ENCODE results near the gene MAP4K5. TPM values are rescaled to one million over a fixed set of nuclear protein-coding genes. Genes with fewer than 3 reads are reported as not detected.

MAP4K5 gene
- total RNA-seq, 4 donors from 2014 or later: 81.5 to 138 (median 107) TPM

DNA sequence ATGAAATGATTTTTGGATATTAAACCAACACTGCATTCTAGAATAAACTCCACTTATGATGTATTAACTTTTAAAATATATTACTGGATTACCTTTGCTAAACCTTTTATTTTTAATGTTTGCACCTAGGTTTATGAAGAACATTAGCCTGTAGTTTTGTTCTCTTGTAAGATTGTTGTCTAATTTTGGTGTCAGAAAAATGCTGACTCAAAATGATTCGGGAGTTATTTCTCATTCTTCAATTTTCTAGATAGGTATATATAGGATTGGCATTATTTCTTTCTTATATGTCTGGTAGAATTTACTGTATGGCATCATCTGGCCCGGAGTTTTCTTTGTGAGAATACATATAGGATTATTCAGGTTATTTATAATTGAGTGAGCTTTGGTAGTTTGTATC, 54.6 kb downstream of the MAP4K5 start:
- no peak for TF ChIP-seq EP300 (IDR thresholded peaks at IDR 0.05)
- TF ChIP-seq, protein P1, sequence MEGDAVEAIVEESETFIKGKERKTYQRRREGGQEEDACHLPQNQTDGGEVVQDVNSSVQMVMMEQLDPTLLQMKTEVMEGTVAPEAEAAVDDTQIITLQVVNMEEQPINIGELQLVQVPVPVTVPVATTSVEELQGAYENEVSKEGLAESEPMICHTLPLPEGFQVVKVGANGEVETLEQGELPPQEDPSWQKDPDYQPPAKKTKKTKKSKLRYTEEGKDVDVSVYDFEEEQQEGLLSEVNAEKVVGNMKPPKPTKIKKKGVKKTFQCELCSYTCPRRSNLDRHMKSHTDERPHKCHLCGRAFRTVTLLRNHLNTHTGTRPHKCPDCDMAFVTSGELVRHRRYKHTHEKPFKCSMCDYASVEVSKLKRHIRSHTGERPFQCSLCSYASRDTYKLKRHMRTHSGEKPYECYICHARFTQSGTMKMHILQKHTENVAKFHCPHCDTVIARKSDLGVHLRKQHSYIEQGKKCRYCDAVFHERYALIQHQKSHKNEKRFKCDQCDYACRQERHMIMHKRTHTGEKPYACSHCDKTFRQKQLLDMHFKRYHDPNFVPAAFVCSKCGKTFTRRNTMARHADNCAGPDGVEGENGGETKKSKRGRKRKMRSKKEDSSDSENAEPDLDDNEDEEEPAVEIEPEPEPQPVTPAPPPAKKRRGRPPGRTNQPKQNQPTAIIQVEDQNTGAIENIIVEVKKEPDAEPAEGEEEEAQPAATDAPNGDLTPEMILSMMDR (IDR thresholded peaks at IDR 0.05): no peak
- no peak for TF ChIP-seq POLR2A (IDR thresholded peaks at IDR 0.05)
- no peak for TF ChIP-seq POLR2AphosphoS5 (IDR thresholded peaks at IDR 0.05)
- no peaks in the 10 kb centered on the region for H3K27me3 ChIP-seq
- no peak overlapping the region for H3K4me3 ChIP-seq
- 95 to 100% methylated on average over 2 of the region's 2 CpGs for WGBS, 2 donors (ENCODE audit: low coverage in 1 of 2)
- peaks cover 0 to 1% (median 0%) of the 10 kb centered on the region in 3 donors for H3K9me3 ChIP-seq
- H3K36me3 ChIP-seq: peaks cover under 1 to 36% of the 10 kb centered on the region in 2 donors
- no peak for ATAC-seq
- no peak overlapping the region for H3K27ac ChIP-seq
- H3K4me1 ChIP-seq: no peaks in the 10 kb centered on the region

- Histone ChIP-seq H3K36me3 (peaks cover 6 to 46% of the 10 kb centered on the region in 2 donors), H3K4me3 (no peak overlapping the region), H3K9me3 (peaks cover 0 to 18% (median 0%) of the 10 kb centered on the region in 3 donors), H3K27me3 (no peaks in the 10 kb centered on the region), H3K4me1 (no peaks in the 10 kb centered on the region), H3K27ac (no peak overlapping the region)
- 83 to 100% methylated on average over 1 of the region's 1 CpG for WGBS, 2 donors (ENCODE audit: low coverage in 1 of 2)
- no peak for ATAC-seq
- no peak for TF ChIP-seq EP300 (IDR thresholded peaks at IDR 0.05)
- no peak for TF ChIP-seq POLR2AphosphoS5 (IDR thresholded peaks at IDR 0.05)
- TF ChIP-seq, protein P1 (IDR thresholded peaks at IDR 0.05): no peak
- TF ChIP-seq POLR2A (IDR thresholded peaks at IDR 0.05): no peak
These were observed 56.2 kb downstream of the MAP4K5 start for GRCh38 chr14:50476134-50476533.

GRCh38 chr14:50475460-50475859, 56.9 kb downstream of the MAP4K5 start:
- Histone ChIP-seq H3K36me3 (peaks cover 6 to 52% of the 10 kb centered on the region in 2 donors), H3K4me3 (no peak overlapping the region)

GRCh38 chr14:50471838-50472465, 60.4 kb downstream of the MAP4K5 start:
- peaks cover 0 to 21% (median 0%) of the 10 kb centered on the region in 3 donors for H3K9me3 ChIP-seq
- no peak overlapping the region for H3K27ac ChIP-seq
- no peak for ATAC-seq
- H3K36me3 ChIP-seq: peaks cover 6 to 68% of the 10 kb centered on the region in 2 donors
- no peaks in the 10 kb centered on the region for H3K27me3 ChIP-seq
- 71 to 76% methylated on average over 5 to 6 of the region's 6 CpGs for WGBS, 2 donors (ENCODE audit: low coverage in 1 of 2)
- H3K4me3 ChIP-seq: no peak overlapping the region
- peaks cover 0 to 4% (median 3%) of the 10 kb centered on the region in 3 donors for H3K4me1 ChIP-seq
- TF ChIP-seq POLR2A (IDR thresholded peaks at IDR 0.05) (no peak), EP300 (IDR thresholded peaks at IDR 0.05) (no peak), POLR2AphosphoS5 (IDR thresholded peaks at IDR 0.05) (no peak)
- TF ChIP-seq, protein P1 (IDR thresholded peaks at IDR 0.05): no peak

More at GRCh38 chr14:50475460-50475859, 56.9 kb downstream of the MAP4K5 start:
- WGBS, 2 donors (ENCODE audit: low coverage in 1 of 2): 0 to 30% methylated on average over 1 of the region's 1 CpG
- H3K27ac ChIP-seq: no peak overlapping the region
- no peaks in the 10 kb centered on the region for H3K27me3 ChIP-seq
- no peaks in the 10 kb centered on the region for H3K4me1 ChIP-seq
- TF ChIP-seq POLR2A (IDR thresholded peaks at IDR 0.05): no peak
- TF ChIP-seq, protein P1 (IDR thresholded peaks at IDR 0.05): no peak
- no peak for TF ChIP-seq EP300 (IDR thresholded peaks at IDR 0.05)
- no peak for ATAC-seq
- peaks cover 0 to 21% (median 0%) of the 10 kb centered on the region in 3 donors for H3K9me3 ChIP-seq

- Histone ChIP-seq H3K27ac (no peak overlapping the region), H3K4me1 (peaks cover 0 to 4% (median 3%) of the 10 kb centered on the region in 3 donors), H3K36me3 (peaks cover 6 to 72% of the 10 kb centered on the region in 2 donors), H3K27me3 (no peaks in the 10 kb centered on the region), H3K9me3 (peaks cover 0 to 21% (median 0%) of the 10 kb centered on the region in 3 donors), H3K4me3 (no peak overlapping the region)
- TF ChIP-seq POLR2AphosphoS5 (IDR thresholded peaks at IDR 0.05) (no peak), POLR2A (IDR thresholded peaks at IDR 0.05) (no peak), EP300 (IDR thresholded peaks at IDR 0.05) (no peak)
- TF ChIP-seq, protein P1 (IDR thresholded peaks at IDR 0.05): no peak
- 40% methylated on average over 1 of the region's 1 CpG for WGBS, 2 donors (ENCODE audit: low coverage in 1 of 2)
- ATAC-seq: no peak
These were observed 62.4 kb downstream of the MAP4K5 start for GRCh38 chr14:50469982-50470381.
